K562 (cell line): Measurements from ENCODE around the gene ARHGAP26. TPM values are rescaled to one million over a fixed set of nuclear protein-coding genes. Genes with fewer than 3 reads are reported as not detected.
A peak's percentile ranks its signal among the peaks of the same experiment; 100 is the strongest.

Experiments used
- E4F1 ChIP-seq: fragments of 250-450 bp; sonication (Bioruptor Pico); IDR thresholded peaks from 2 replicates; pipeline ENCODE4 v1.5.0; 2021; ENCODE audit warnings: mild to moderate bottlenecking, borderline replicate concordance
- EP400 ChIP-seq: fragments of 450-650 bp; IDR thresholded peaks from 2 replicates; pipeline ENCODE4 v1.6.1; 2017; ENCODE audit warnings: antibody characterized with exemption, mild to moderate bottlenecking, moderate library complexity
- HDAC3 ChIP-seq: fragments of 450-650 bp; IDR thresholded peaks from 2 replicates; pipeline ENCODE4 v1.6.1; 2018; ENCODE audit warnings: borderline replicate concordance, mild to moderate bottlenecking, moderate library complexity; ENCODE audit not compliant: partially characterized antibody
- HMBOX1 ChIP-seq: sonication (generic); IDR thresholded peaks from 2 replicates; pipeline ENCODE4 v1.6.1; 2016
- KAT7 ChIP-seq: sonication (generic); formaldehyde crosslinking; IDR thresholded peaks from 2 replicates; pipeline ENCODE4 v1.8.0; 2022; ENCODE audit warnings: missing genetic modification reagents, mild to moderate bottlenecking, borderline replicate concordance
- KAT8 ChIP-seq: fragments of 450-650 bp; IDR thresholded peaks from 2 replicates; pipeline ENCODE4 v1.6.1; 2016; ENCODE audit warnings: low read depth, mild to moderate bottlenecking
- MBD2 ChIP-seq: sonication (generic); IDR thresholded peaks from 2 replicates; pipeline ENCODE4 v1.6.1; 2016; ENCODE audit warnings: low read depth, borderline replicate concordance
- POLR2AphosphoS2 ChIP-seq: IDR thresholded peaks from 2 replicates; pipeline ENCODE4 v1.6.1; 2012; ENCODE audit warnings: low read length, improper control_type of control experiment
- RAD21 ChIP-seq, 2 experiments: fragments of 250-450 bp in 1 of 2; fragments of 450-650 bp in 1 of 2; sonication (Bioruptor Pico) in 1 of 2; formaldehyde crosslinking in 1 of 2; IDR thresholded peaks in 1 of 2; conservative IDR thresholded peaks in 1 of 2; 2 replicates each; pipeline versions ENCODE4 v1.4.0 to v1.8.0; 2020 to 2022; ENCODE audit warnings: mild to moderate bottlenecking in 2 of 2, moderate library complexity in 1 of 2
- RB1 ChIP-seq: fragments of 450-650 bp; IDR thresholded peaks from 2 replicates; pipeline ENCODE4 v1.6.1; 2017; ENCODE audit warnings: low read depth, mild to moderate bottlenecking
- RBFOX2 ChIP-seq: fragments of 200-400 bp; formaldehyde crosslinking; IDR thresholded peaks from 2 replicates; pipeline ENCODE4 v1.6.1; 2017; ENCODE audit warnings: low read depth, mild to moderate bottlenecking, low read length, moderate library complexity
- SP1 ChIP-seq: sonication (generic); formaldehyde crosslinking; IDR thresholded peaks from 2 replicates; pipeline ENCODE4 v1.8.1; 2022; ENCODE audit warnings: mild to moderate bottlenecking, missing genetic modification reagents
- TCF7 ChIP-seq: sonication (generic); IDR thresholded peaks from 2 replicates; pipeline ENCODE4 v1.6.1; 2016; ENCODE audit warnings: antibody characterized with exemption, borderline replicate concordance
- YY1 ChIP-seq, 3 experiments: IDR thresholded peaks; 2 replicates each; pipeline ENCODE4 v1.6.1; 2011; ENCODE audit warnings: low read length in 2 of 3, mild to moderate bottlenecking in 2 of 3, moderate library complexity in 2 of 3, borderline replicate concordance in 1 of 3, control low read depth in 1 of 3, low read depth in 1 of 3; ENCODE audit not compliant: insufficient read depth in 3 of 3, insufficient replicate concordance in 2 of 3, control insufficient read depth in 1 of 3, insufficient read length in 1 of 3; ENCODE audit errors: extremely low read depth in 1 of 3
- ZNF146 ChIP-seq: IDR thresholded peaks from one replicate; pipeline ENCODE4 v1.6.1; 2018; ENCODE audit warnings: missing compliant biosample characterization; ENCODE audit not compliant: unreplicated experiment
- ZNF311 ChIP-seq: fragments of 250-450 bp; sonication (Bioruptor Pico); IDR thresholded peaks from 2 replicates; pipeline ENCODE4 v1.4.0; 2020; ENCODE audit warnings: mild to moderate bottlenecking, moderate library complexity
- ZNF431 ChIP-seq: sonication (generic); formaldehyde crosslinking; IDR thresholded peaks from 2 replicates; pipeline ENCODE4 v1.8.0; 2022; ENCODE audit warnings: mild to moderate bottlenecking, missing genetic modification reagents
- ZNF436 ChIP-seq: fragments of 250-450, 450-650 bp; sonication (Bioruptor Pico); formaldehyde crosslinking; IDR thresholded peaks from 2 replicates; pipeline ENCODE4 v1.7.0; 2020; ENCODE audit warnings: mild to moderate bottlenecking
- ZNF76 ChIP-seq: fragments of 250-450 bp; sonication (Bioruptor Pico); IDR thresholded peaks from 2 replicates; pipeline ENCODE4 v1.4.0; 2020; ENCODE audit warnings: mild to moderate bottlenecking, moderate library complexity, borderline replicate concordance
- ZNF830 ChIP-seq: fragments of 250-450 bp; sonication (Bioruptor Pico); IDR thresholded peaks from 2 replicates; pipeline ENCODE4 v1.5.0; 2021; ENCODE audit warnings: mild to moderate bottlenecking
- polyA plus RNA-seq, 8 experiments: library from polyadenylated mRNA; depleted of rRNA in 4 of 8; stranded (reverse) in 5 of 8; unstranded in 3 of 8; fragments of >200 nt; fragmentation: Nextera tagmentation in 2 of 8; fragmentation: Illumina TruSeq in 1 of 8; extraction: Ambion mirVana in 2 of 8; extraction: Trizol in 1 of 8; gene quantifications; 2 replicates each; pipeline versions ENCODE4 v1.2.1 to v1.2.3, GENCODE V29; 2011 to 2014; ENCODE audit warnings: inconsistent platforms in 1 of 8, missing spikeins in 1 of 8
- total RNA-seq, 7 experiments: library from RNA; depleted of rRNA in 6 of 7; stranded (reverse); fragments of >200 nt in 6 of 7; fragmentation: Illumina TruSeq in 2 of 7; extraction: Trizol in 2 of 7; gene quantifications; 2 replicates each; pipeline versions ENCODE4 v1.2.1 to v1.2.3, GENCODE V29; 2011 to 2021; ENCODE audit warnings: low replicate concordance in 1 of 7

ARHGAP26 gene
- total and polyA plus RNA-seq, 9 of the 15 experiments (the other 6 are each of a cell fraction or from before 2014, with no cell fraction given), result 0.13 to 1.1 (median 0.55) TPM

- TF ChIP-seq KAT7 (CRISPR knock-in tag), result no peak
- TF ChIP-seq RAD21 (CRISPR knock-in tag; conservative IDR thresholded peaks at IDR 0.05 in 1 of 2, IDR thresholded peaks at IDR 0.05 in 1 of 2), result peak in 1 of 2 experiments; percentile 49; a peak in 3 of 4 replicates
- TF ChIP-seq RBFOX2, result peak; percentile 66
- TF ChIP-seq KAT8, result no peak
- no peak for TF ChIP-seq HMBOX1
- peak; percentile 64 for TF ChIP-seq SP1
- TF ChIP-seq E4F1, result no peak
- TF ChIP-seq RB1, result peak; percentile 55; the same call in 1 of the 2 replicates
- TF ChIP-seq ZNF76 (CRISPR knock-in tag), result no peak
- TF ChIP-seq ZNF436 (CRISPR knock-in tag), result no peak
- TF ChIP-seq ZNF146 (CRISPR knock-in tag), result no peak
- no peak for TF ChIP-seq HDAC3
- no peak for TF ChIP-seq ZNF431
- TF ChIP-seq TCF7, result no peak
- TF ChIP-seq POLR2AphosphoS2, result no peak
- TF ChIP-seq YY1 (IDR thresholded peaks at IDR 0.05; ENCODE audit: borderline replicate concordance in 1 of 3, control insufficient read depth in 1 of 3, extremely low read depth in 1 of 3, insufficient read depth in 3 of 3, insufficient read length in 1 of 3, insufficient replicate concordance in 2 of 3, low read depth in 1 of 3, low read length in 2 of 3), result peak in 1 of 3 experiments; percentile 31
- no peak for TF ChIP-seq ZNF830
- TF ChIP-seq MBD2, result 0 out of 2 replicates have a peak, but pooled peaks have one; percentile 33
- TF ChIP-seq ZNF311 (CRISPR knock-in tag), result no peak
- no peak for TF ChIP-seq EP400
Measured at GRCh38 chr5:142769793-142770649, at the start of gene ARHGAP26 (continued).
